HG02763 (cell line): ENCODE data around the gene MAP4K4.

Experiments used
- ATAC-seq: cut with Tn5 transposase; IDR thresholded peaks from one replicate; pipeline ENCODE4 v1.9.1; 2021; ENCODE audit warnings: mild to moderate bottlenecking, moderate library complexity; ENCODE audit not compliant: unreplicated experiment

MAP4K4 gene

DNA sequence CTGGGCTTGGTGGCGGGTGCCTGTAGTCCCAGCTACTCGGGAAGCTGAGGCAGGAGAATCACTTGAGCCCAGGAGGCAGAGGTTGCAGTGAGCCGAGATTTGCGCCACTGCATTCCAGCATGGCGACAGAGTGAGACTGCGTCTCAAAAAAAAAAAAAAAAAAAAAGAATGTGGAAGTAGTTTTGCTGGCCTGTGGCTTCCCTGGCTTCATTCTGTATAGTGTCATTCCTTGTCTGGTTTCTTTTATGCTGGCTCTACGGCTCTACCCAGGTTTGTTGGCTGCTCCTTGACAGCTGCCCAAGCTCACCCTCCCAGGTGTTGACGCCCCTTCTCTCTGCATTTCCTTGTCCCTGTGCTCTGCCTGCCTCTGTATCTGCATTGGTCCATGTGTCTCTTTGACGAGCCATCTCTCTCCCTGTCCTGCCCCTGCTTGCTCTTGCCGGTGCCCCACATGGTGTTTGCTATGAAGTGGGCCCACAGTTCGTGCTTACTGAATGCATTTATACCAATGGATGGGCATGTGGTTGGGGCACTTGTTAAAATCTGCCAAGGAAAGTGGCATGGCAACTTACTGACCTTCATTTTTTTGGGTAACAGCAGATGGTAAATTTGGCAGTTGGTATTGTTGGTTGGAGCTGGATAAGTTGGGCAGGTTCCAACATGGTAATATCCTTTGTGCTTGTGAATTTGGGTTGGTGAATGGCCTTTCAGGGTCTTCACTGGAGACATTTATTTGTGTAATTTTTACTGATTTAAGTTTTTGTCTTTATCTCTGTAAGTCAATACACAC is 113.9 kb downstream of the MAP4K4 start:
- no peak for ATAC-seq

DNA sequence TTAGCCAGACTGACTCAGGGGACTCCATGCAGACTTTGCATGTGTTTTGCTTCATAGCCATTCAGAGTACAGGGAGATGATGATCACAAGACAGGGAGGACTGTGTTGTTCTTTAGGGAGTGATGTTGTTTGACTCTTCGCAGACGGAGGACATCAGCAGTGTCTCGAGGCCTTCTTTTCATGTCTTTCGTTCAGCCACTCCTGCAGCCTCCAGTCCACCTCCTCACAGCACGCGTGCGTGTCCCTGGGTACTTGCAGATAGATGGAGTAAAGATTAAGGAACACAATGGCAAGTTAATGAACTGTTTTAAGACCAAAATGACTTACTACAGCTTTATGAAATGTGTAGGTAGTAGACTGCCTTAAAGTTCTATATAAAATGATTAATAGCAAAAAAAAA is 114.7 kb downstream of the MAP4K4 start:
- no peak for ATAC-seq

DNA sequence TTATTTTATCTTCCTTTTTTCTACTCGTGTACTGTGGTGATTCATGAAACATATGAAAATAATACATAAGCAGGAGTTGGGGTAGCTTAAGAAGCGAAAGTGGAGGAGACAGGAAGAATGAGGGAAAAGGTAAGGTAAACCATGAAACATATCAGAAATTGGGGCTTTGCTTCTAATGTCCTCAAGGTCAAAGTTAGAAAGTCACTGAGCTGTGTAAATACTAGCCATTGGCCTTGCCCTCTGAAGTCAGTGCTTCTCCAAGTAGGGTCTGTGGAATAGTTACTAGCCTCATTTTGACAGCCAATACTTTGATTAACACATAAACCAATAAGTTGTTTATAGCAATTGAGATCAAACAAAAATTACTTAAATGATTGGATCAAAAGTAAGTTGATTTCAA is 117.2 kb downstream of the MAP4K4 start:
- no peak for ATAC-seq

DNA sequence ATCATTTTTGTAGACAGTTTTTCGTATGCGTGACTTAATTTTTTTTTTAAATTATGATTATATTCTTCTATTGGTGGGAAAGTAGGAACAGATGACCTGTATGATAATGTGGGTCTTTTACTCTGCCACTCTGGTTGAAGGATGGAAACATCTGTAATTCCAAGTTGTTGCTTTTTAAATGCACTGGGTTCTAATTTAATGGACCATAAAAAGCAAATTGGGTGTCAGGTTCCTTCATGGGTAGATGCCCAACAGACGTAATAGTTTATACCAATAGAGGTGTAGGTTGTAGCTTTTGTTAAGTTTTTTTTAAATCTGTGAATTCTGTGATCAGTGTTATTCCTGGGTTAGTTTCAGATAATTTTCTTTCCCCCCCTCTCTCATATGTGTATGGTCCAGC is 117.6 kb downstream of the MAP4K4 start:
- ATAC-seq = no peak

DNA sequence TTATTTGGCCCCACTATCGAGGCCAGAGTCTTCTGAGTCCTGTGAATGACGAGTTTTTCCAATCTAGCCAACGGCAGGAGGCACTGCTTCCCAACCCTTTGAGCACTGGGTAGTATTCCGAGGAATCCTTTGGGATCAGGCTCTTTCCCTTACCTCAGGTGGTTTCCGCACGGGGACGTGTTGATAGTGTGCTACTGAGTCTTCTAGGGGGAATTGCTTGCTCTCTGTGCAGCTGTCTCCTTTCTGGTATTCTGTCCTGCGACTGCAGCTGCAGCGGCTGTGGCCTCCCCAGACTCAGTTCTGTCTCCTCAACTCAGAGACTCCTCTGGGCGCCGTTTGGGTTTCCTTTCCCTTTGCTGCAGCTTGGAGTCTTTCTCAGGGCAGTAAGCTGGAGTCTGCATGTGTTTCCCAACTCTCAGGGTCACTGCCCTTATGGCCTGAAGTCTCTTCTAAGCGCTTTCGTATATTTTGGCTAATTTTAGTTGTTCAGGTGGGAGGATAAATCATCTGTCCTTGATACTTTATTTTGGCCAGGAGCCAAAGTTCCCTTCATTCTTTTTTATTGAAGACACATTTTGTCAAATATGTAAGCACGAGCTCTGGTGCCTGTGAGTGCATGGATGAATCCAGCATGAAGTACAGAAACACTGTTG is 118.4 kb downstream of the MAP4K4 start:
- ATAC-seq = no peak

DNA sequence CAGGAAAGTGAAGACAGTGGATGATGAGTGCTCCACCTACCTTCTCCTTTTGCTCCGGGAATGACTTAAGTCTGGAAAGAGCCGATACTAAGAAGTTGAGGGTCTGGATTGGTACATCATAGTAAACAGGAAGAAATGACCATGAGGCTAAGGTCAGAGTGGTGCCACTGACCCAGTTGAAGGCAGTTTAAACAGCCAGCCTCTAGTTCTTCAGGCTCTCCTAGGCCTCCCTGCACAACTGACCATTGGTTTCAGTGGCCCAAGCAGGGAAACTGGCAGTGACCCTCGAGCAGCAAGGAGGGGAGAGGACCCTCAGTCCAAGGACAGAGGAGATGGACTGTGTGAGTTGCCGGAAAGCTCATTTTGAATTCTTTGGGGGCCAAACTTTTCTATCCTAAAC is 119.1 kb downstream of the MAP4K4 start:
- no peak for ATAC-seq

DNA sequence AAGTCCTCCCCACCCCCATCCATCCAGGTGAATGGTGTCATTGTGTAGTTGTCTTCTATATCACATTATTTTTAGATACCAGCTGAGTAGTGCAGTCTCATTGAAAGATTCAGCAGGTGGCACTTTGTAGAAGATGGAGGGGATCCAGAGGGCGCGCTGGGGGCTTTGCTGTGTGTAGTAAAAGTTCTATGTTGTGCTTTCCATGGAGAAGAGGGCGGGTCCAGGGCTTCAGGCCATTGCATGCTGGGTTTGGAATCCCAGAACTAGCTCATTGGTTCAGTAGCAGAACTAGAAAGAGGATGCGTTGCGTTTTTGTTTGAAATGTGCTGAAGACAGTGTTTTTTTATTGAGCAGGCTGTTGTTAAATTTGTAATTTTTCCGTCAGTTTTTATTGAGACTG is 120.0 kb downstream of the MAP4K4 start:
- ATAC-seq = no peak

DNA sequence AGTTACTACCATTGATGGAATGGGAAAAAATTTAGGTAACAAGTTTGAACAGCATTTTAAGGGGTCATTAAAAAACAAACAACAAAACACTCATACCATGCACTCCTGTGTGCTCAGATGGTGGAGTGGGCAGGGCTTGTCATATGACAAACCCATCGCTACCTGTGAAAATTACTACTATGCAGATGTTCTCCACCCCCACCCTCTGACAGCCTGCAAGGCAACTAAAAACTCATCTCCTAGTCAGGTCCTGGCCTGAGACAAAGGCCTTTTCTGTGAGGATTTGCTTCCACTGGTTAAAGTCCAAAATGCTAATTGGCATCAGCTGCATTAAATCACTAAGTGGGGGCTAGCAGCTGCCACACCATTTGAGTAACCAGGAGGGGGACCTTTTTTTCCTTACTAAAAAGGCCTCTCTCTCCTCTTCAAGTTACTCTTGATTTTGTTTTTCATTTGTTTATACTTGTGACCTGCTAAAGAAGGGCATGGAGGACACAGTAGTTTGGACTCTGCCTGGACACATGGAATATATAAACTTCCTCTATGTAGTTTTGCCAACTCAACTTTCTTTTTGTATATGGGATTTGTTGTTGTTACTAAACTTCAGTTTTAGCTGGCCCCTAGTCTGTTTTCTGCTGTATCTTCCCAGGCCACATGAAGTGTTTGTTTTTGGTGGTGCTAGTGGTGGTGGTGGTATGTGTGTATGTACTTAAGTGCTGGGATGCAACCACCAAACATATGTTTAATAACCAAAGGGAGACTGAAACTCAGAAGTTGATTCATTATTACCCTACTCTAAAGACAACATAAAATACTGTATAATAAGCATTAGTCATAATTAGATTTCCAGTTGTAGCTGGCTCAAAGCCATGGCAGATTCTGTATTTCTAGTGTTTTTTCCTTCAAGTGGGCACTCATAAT is 121.3 kb downstream of the MAP4K4 start:
- ATAC-seq = no peak

DNA sequence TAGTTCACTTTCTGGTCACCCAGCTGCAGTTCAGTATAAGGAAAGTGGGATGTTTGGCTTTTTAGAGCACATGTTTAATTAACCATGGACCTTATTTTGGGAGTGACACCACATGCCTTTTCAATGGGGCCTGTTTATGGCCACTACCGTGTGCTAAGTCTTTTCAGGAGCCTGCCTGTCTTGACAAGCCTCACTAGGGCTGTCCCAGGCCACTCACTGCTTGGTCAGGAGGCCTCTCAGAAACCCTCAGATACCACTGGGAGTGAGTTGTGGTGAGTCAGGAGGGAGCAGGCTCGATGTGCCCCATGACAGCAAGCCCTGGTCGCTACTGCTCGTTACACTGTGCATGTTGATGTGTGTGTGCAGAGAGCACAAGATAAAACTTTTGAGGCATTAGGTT is 123.0 kb downstream of the MAP4K4 start:
- no peak for ATAC-seq

DNA sequence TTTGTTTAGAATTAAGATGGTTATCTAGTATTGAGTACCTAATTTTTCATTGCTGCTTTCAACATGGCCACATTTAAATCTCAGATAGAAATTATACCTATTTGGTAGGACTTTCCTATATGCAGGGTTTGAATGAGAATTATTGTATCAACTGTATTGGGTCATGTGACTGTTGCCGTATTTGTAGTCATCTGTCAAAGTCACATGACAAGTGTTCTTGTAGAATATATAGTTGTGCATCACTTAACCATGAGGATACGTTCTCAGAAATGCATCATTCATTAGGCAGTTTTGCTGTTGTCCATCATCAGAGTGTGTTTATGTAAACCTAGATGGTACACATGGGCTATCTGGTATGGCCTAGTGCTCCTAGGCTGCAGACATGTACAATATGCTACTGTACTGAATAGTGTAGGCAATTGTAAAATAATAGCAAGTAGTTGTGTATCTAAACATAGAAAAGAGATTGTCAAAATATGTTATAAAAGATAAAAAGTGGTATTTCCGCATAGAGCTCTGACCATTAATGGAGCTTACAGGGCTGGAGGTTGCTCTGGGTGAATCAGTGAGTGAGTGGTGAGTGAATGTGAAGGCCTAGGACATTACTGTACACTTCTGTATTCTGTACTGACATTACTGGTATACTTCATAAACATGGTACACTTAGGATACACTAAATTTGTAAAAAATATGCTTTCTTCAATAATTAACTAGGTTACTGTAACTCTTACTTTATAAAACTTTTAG is 123.7 kb downstream of the MAP4K4 start:
- ATAC-seq = no peak

DNA sequence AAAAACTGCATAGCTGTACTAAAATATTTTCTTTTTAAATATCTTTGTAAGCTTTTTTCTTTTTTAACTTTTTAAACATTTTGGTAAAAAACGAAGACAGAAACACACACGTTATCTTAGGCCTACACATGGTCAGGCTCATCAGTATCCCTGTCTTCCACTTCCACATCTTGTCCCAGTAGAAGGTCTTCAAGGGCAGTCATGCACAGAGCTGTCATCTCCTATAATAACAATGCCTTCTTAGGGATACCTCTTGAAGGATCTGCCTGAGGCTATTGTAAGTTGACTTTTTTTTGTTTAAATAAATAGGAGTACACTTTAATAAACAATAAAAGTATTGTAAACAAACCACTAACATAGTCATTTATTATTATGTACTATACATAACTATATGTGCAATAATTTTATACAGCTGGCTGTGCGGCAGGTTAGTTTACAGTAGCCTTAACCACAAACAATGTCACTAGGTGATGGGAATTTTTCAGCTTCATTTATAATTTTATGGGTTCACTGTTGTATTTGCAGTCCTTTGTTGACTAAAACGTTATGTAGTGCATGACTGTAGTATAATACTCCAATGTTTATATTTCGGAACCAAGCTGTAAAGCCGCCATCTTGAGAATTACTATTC is 124.4 kb downstream of the MAP4K4 start:
- no peak for ATAC-seq

DNA sequence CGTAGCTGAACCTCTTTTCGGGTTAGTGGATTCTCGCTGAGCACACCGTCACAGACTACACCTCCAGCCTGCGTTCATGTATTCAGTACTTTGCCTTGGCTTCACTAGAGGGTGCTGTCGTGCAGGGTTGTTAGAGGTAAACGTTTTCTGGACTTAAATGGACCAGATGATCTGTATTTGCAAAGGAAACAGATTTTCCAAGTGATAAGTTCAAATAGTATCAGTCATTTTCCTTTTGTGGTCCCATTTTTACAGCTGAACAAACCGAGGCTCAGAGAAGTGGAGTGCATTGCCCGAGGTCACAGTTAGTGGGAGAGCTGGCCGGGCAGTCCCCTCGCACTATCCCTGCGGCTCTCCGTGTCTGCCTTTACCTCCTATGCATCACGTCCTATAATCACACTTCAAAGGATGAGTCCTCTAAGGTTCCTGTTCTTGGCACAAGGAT is 125.9 kb downstream of the MAP4K4 start:
- no peak for ATAC-seq

DNA sequence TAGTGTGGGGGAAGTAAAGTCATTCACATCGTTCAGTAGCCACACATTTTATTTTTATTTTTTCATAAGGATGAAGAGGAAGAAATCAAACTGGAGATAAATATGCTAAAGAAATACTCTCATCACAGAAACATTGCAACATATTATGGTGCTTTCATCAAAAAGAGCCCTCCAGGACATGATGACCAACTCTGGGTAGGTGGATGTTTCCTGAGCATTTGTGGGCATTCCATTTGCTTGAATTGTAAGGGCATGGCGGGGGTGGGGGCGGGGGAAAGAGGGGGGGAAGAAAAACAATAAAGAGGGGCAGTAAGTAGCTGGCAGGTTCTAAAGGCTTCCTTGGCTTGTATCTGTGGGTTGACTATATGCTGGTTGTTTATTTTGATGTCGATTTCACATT is 126.4 kb downstream of the MAP4K4 start:
- no peak for ATAC-seq

DNA sequence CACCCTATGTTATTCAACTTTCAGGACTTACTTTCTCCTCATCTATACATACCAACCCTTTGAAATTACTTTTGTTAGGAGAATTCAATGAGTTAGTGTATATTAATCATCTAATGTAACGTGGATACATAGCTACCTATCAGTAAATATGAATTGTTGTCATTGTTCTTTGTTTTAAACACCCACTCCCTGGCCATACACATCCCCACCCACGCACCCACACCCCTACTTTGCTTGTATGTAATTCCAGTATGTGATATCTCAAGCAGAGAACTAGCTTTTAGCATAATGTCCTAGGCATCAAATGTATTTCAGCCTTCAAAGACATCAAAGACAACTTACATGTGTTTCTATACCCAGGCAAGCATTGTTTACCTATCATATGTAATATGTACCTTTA is 129.2 kb downstream of the MAP4K4 start:
- ATAC-seq = no peak

DNA sequence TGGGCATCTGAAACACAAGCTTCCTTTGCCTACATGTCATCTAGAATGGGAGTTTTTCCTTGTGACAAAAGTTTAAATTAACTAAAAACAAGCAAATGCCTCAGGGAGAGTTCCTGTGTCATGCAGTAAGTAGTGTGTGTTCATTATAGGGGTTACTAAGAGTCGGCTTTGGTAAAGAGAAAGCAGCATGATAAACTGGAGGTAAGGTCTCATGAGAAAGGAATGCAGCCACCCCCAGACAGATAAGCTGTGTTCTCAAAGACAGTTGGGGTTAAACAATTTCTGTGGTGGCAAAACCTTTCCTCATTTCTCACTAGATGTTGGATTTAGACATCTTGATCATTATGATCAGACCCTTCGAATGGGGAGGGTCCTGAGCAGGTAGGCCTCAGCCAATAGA is 129.7 kb downstream of the MAP4K4 start:
- ATAC-seq = no peak

DNA sequence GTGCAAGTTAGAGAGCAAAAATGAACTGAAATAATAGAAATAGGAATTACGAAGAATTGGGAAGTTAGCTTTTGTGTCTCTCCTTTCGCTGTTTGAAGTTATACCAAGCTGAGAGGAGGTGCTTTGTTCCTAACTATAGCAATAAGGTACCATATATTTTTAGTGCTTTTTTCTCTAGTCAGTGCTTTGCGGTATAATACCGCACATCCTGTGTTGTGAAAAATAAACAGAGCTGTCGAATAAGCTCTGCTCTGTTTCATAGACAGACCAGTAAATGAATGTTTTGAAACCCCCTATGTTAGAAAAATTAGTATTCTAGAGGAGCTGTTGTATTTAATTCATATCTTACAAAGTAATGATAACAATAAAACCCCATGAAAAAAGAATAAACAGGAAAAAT is 130.8 kb downstream of the MAP4K4 start:
- no peak for ATAC-seq

DNA sequence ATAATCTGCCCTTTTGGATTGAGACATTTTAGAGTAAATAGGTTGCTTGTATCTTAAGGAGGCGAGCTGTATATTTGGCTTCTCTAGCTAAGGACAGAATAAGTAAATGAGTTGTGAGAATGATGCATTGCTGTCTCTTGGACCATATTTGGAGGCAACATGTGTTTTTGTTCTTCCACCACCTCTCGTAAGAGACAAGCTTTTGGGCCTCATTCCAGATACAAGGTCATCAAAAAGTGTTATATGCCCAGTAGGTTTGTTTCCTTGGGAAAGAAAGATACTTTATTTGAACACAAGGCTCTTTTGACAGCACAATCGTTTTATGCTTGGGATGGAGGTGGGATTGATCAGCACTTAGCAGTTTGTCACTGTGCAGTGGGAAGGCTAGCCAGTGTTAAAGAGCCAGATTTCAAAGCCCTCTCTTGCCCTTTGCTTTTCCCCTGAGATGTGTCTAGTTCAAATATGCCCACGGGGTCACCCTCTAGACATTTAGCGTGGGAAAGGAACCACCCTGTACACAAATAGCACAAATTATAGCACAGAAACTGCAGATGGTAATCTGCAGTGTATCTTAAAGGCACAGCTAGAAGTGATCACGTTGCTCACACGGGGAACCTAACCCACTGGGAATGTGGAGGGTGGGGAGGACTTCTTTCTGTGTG is 131.3 kb downstream of the MAP4K4 start:
- no peak for ATAC-seq

DNA sequence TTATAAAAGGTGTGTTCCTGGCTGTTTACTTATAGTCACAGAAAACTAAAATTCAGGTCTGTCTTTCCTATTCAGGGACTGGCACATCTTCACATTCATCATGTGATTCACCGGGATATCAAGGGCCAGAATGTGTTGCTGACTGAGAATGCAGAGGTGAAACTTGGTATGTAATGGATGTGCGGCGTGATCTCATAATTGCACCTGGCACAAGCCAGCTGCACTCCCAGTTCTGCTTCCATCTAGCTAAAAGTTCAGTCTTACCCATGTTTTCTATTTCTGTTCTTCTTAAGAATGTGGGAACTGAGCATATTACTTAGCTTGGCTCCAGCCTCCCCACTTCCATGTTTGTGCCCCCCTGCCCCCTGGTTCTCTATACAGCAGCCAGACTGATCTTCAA is 131.9 kb downstream of the MAP4K4 start:
- ATAC-seq = no peak

DNA sequence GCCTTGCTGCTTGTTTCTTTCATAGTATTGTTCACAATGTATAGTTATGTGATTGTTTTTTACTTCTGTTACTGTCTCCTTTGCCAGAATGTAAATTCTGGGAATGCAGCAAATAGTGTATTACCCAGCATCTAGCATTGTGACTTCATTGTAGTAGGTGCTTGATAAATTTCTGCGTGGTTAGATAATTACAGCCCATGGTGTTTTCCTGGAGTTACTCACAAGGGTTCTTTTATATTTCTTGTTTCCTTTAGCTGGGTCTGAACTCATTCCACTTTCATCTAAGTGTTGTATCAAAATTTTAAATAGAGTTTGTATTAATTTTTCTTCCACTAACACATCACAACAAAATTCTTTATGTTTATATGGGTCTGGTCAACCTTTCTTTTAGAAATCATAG is 132.6 kb downstream of the MAP4K4 start:
- no peak for ATAC-seq

DNA sequence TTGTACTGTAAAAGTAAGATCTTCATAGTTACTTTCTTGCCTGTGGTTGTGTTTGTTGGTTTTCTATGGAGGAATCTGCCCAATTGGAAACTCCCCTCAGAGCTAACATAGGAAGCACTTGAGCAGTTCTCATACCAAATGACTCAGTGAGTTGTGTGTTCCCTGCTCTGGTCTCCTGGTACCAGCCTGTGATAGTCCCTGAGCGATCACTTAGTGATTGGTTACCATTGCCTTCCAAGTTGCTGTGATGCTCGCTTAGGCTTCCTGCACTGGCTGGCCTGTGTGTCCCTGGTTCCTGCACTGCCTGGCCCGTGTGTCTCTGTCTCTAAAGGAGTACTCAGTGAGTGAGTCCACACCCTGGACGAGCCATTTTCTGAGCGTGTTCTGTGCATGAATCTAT is 133.0 kb downstream of the MAP4K4 start:
- ATAC-seq = no peak
